NCI-H748 (cell line): ENCODE results near the gene KSR2.

ENCODE experiments used
- DNase-seq: peaks from one replicate; lab custom pipeline; 2025; ENCODE audit not compliant: unreplicated experiment; lab: John Stamatoyannopoulos, UW

The KSR2 gene

DNA sequence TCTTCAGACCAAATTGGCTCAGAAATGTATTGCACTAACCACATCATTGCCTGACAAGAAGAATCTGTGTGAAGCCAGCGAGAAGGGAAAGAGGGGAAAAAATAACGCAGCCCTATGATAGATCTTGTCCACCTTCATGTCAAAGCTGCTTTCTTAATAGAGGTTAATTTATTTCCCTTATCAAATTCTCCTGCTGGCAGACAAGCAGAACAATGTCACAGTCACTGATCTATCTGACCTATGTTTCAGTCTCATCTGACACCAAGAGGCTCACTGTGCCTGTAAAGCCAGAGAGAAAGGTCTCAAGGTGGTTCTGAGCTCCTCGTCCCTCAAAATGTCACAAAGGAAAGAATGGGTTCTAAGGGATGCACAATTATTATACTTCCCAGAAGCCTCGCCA lies 417.1 kb downstream of the KSR2 start:
- no peak for DNase-seq

DNA sequence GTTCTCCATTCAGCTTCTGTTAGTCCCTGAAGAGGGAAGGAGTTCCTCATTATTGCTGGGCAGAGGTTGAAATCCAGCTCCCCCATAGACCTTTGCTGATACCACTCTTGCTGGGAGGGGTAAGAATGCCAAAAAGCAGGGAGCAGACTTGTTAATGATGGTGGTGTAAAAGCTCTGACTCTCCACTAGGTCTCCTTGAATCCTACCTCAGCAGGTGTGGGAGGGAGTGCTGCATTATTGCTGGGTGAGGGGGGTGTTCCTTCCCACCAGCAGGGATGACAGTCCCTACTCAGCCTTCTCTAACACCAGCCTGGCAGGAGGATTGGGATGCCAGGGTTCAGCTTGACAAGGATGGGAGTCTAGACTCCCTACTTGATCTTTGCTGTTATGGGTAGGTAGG lies 421.6 kb downstream of the KSR2 start:
- no peak for DNase-seq

DNA sequence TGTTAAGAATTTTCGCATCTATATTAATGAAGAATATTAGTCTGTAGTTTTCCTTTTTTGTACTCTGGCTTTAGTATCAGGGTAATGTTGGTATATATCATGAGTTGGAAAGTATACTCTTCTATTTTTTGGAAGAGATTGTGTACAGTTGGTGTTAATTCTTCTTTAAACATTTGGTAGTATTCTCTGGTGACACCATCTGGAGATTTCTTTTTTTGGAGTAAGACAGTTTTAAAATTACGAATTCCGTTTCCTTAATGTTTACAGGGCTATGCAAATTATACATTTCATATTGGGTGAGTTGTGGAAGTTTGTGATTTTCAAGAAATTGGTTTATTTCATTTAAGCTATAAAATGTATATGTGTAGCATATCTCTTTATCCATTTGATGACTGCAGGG lies 423.6 kb downstream of the KSR2 start:
- no peak for DNase-seq

DNA sequence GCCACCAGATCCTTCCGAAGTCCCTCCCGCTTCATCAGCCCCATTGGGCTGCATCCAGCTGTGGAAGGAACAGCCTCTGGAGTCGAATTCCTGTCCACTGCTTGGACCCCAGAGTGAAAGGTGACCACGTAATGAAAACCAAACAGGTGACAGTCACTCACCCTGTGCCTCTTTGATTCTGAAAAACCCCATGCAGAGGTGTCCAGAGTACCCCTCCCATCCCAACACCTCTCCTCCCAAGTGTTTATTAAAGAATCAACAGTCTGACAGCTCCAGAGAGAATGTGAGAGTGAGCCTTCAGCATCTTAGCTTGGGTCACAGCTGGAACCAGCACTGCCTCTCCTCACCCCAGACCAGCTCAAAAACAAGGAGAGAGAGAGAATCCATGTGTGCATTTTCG lies 428.8 kb downstream of the KSR2 start:
- DNase-seq, result no peak

DNA sequence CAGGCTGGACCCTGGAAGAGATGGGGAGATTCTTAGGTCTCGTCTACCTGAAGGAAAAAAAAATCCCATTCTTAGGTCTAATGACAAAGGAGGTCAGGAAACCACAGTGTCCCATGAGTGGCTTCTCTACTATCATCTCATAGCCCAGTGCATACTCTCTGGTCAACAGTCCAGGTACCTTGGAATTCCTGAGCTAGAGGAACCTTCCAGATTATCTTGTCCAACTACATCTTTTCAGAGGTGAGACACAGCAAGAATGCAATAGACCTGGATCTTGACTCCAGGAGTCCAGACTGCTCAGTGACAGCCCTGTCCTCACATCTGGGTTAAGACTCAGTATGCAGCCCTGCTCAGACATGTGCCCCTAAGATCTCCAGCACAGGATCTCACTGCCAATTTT lies 429.9 kb downstream of the KSR2 start:
- no peak for DNase-seq

DNA sequence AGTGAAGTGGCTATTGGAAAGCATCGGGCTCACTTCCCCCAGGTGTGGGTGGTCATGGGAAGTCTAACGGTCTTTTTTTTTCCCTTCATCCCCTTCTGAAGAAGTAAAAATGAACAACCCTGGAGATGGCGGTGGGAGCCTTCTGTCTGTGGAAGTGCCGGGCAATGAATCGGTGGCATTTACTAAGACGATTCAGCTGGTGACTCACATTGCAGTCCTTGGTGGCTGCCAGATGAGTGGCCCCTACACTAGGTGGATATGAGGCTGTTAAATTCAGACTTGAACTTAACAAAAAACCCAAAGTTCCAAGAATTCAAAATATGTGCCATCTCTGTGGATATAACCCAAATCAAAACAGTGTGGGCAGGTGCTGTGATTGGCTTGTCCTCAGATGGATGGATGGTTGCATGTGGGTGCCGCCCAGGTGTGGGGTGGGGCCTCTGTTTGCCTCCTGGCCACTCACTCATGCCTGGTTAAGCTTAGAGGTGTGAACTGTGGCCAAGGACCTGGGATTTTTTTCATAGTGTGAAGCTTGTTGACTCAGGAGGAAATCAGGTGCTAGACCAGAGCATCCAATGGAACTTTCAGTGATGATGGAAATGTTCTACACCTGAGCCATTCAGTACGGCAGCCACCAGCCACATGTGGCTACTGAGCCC lies 430.6 kb downstream of the KSR2 start:
- no peak for DNase-seq

DNA sequence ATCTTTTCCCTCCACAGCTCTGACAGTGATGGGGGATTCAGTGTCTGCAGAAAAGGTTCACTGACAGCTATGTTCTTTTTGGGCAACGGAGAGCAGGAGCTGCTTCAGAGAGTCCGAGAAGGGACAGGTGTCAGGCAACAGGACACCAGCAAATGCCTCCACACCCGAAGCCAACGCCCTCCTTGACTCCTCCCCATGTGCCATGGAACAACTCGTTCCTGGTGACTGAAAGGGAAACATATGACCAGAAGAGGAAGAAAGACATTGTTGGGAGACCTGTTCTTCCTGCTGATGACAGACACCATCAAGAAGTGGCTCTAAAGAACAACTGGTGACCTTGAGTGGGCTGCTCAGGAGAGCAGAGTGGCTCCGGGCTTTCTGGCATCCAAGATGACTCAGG lies 435.1 kb downstream of the KSR2 start:
- no peak for DNase-seq

DNA sequence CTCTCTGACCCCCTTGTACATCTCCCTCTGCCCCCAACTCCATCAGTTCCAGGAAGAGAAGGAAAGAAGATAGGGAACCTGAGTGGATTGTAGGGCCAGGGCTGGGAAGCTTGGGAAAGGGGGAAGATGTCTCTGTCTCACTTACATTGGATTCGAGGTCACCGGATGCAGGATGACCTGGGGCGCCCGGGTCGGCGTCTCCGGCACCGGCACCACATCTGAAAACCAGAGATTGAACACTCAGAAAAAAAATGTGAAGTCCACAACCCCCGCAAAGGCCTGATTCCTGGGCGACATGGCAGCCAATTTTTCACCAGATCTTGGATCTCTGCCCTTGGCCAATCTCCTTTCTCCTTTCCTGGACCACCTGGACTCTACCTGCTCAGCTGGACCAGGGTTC lies 438.0 kb downstream of the KSR2 start:
- no peak for DNase-seq

DNA sequence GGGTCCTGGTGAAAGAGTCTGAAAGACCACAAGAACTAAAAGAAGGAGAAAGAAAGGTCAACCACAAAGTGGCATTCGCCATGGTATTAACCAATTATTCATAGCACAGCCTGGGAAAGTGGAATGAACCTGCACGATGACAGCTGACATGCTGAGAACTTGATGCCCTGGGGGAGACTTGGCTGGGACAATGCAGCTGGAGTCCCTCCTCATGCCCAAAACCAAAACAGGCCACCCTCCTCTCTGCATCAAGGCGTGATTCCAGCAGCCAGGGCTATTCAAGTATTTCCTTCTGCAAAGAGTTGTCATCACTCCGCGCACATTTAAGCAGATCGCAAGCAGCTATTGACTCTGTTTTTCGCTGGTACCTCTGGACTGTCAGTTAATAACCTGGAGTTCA lies 440.3 kb downstream of the KSR2 start:
- no peak for DNase-seq

DNA sequence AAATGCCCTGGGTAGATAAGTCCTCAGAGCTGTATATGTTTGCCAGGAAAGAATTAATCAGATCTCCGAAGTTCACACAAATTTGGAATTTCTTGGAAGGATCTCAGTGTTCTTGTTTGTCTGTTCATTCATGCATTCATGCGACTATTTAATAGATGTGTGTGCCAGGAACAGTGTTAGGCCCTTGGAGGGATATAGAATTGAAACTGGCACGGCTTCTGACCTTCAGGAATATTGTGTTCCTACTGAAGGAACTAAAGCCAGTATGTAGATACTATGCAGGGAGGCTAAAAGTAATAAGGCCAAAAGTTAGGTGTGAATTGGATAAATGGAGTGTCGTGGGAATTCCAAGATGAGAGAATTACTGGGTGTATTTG lies 441.3 kb downstream of the KSR2 start:
- DNase-seq, result no peak

DNA sequence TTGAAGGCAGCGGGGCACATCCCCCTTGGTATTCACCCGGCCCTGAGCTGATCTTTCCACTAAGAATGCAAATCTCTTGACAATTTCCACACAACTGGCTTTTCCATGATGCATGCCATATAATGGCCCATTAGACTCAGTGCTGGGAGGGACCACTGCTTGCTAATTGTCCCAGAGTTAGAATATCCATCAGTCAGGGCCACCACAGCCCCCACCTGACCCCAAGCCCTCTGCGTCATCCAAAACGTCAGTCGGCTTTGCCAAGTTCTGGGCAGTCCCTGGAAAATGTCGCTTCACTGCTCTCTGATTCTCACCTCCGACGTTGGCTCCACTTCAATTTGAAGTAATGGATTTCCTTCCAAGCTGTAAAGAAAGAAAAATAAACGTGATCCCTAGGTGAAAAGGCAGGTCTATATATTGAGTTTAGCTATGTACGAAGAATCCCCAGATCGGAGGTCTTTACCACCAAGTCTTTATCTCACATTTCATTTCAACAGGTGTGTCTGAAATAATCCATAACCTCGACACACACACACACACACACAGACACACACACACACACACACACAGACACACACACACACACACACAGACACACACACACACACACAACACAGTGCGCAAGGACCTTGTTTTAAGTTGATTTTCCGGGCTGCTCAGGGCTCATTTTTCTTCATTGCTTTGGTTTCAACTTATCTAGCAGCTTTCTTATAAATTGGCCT lies 441.9 kb downstream of the KSR2 start:
- DNase-seq, result no peak

DNA sequence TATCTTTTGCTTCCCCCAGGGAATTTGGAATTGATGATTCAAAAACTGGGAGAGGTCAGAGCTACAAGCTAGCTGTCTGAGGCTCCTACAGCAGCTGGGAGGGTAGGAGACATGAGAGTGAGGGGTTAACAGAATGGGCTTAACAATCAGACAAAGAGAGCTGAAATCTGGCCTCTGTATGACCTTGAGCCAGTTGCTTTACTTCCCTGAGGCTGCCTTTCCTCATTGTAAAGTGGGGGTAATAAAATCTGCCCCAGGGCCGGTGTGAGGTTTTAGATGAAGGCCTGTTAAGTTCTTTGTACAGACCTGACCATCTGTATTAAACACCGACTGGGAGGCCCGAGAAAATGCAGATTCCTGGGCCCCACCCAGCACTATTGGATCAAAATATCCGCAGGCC lies 443.0 kb downstream of the KSR2 start:
- DNase-seq, result no peak

DNA sequence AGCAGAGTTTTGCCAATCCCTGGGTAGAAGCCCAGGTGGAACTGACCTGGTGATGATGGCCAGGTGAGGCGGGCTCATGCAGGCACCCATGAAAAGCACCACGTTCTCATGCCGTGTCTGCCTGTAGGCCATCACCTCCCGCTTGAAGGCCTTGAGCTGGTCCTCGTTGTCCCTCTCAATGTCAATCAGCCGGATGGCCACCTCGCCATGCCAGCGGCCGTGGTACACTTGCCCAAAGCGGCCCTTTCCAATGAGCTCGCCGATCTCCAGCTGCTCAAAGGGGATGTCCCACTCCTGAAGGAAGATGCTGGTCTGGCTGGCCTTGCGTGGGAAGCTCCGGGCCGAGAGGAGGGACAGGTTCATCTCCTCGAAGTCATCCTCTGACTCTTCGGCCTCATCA lies 444.0 kb downstream of the KSR2 start:
- no peak for DNase-seq

DNA sequence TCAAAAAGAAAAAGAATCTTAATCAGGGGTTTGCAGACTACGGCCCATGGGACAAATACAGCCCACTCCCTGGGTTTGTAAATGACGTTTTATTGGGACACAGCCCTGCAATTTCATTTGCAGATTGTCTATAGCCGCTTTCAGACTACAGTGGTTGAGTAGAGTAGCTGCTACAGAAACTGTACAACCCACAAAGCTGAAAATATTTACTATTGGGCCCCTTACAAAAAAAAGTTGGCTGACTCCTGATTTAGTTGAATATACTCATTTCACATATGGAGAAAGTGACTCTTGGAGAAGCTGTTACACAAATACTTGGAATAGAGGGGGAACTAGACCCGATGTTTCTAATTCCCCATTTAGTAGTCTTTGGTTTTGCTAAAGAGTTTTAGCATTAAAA lies 444.8 kb downstream of the KSR2 start:
- DNase-seq, result no peak

DNA sequence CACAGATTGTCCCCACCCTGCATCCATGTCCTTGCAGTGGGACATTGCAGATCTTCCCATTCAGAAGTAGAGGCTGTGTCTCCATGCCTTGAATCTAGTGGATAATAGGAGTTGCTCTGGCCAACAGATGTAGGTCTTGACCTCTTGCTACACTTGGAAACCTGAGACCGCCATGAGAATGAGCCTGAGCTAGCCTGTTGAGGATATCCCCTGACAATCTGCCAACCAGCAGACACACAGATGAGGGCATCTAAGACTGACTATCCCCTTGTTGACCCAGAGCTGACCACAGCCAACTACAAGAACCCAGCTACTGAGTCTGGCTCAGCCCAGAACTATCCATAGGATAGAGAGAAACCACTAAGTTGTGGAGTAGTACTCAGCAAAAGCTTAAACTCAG lies 446.2 kb downstream of the KSR2 start:
- peak; percentile 22 for DNase-seq

DNA sequence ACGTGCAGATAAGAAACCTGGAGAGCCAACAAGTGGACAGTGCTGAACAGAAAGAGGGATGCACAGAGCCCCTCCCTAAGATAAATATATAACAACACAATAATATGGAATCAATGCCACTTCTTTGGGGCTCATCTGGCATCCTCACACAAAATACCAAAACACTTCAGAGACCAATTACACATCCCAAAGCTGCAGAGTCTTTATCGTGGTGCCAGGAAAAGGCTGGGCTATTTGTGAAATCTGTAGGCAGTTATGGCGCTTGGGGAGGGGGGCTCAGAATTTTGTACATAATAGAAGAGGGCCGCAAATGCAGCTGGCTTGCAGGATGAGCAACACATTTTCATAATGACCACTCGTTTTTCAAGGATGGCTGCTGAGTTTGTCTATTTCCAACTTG lies 446.9 kb downstream of the KSR2 start:
- peak; percentile 89 for DNase-seq

DNA sequence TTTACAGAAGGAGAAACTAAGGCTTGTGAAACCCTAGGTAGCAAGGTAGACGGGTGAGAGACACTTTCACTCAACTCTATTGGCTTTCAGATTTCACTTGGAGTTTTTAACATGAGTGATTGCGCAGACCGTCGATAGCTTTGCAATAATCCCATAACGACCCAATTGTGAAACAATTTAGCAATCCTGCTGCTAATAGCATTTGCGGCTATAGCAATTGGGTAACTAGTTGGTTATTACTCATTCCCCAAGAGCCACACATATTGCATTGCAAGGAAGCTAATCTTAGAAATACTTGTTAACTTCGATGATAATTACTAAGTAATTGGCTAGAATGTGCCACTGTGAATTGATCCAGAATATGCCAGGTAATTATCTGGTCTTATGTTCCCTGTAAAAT lies 447.4 kb downstream of the KSR2 start:
- no peak for DNase-seq

DNA sequence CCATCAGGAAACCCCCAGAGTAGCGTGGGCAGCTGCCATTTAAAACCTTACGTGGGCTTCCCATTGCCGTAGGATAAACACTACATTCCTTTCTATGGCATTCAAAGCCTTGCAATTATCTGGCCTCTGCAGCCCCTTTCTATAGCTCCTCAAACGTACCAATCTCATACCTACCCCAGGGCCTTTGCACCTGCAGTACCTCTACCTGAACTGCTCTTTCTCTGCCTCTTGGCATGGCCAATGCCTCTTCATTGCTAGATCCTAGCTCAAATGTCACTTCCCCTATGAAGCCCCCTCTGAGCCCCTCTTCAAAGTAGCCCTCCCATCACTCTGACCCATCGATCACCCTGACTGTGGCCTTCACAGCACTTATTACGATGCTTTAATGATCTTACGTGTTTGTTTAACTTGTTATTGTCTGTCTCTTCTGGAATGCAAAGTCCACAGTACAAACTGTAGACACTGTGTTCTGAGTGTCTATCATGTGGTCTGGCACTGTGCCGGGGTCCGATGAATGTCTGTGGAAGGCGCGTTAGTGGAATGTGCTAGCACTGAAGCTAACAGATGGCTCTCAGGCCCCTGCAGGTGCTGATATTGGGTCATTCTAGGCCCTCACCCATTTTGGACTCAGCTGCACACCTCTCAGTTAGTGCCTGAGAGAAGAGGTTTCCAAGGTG lies 450.1 kb downstream of the KSR2 start:
- DNase-seq, result no peak

DNA sequence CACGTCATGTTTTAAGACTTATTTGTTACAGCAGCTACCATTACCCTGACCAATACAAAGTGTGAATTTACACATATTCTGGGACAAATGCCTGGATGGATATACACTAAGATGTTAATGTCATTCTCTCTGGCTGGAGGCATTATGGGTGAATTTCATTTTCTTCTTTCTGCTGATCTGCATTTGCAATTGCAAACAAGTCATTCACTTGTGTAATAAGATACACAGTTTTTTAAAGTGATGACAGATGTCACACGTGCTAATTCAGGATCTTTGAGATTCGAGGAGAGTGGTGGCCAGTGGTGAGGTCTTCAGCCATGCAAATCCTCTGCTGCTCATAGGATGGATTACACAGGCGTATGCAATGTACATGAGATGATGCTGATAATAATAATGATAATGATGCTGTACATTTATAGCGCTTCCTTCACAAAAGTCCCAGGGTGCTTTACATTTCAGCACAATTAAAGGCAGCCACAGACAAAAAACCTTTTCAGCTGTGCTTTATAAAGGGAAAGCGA lies 451.5 kb downstream of the KSR2 start:
- no peak for DNase-seq

DNA sequence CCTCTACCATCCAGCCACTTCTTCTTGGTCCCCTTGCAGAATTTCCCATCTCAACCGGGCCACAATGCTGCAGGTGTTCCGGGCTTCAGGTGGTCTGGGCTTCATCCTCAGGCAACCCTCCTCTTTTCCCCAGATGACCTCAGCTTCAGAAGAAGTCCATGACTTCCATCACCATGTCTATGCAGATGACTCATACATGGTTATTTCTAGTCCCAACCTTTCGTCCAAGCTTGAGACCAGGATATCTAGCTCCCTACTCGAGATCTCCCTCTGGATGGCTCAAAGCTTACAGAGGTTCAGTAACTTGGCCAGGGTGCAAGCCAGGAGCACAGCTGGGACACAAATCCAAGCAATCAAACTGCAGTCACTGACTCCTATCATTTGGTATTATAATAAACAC lies 452.8 kb downstream of the KSR2 start:
- DNase-seq, result no peak

DNA sequence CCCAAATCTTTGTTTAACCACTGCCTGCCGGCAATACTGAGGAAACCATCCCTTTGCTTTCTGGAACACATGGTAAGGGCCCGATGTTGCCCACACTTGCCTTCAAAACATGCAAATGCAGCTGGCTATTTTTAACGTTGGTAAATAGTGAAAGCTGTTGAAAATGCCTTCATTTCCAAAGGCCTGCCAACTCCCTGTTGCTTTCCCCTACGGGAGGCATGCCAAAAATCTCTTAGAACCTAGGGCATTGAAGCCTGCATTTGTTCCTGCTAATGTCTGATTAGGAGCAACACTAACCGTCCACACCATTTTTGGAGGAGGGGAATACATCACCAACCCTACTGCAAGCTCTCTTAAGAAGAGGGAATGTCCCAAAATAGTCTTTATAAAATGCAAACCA lies 454.8 kb downstream of the KSR2 start:
- no peak for DNase-seq

DNA sequence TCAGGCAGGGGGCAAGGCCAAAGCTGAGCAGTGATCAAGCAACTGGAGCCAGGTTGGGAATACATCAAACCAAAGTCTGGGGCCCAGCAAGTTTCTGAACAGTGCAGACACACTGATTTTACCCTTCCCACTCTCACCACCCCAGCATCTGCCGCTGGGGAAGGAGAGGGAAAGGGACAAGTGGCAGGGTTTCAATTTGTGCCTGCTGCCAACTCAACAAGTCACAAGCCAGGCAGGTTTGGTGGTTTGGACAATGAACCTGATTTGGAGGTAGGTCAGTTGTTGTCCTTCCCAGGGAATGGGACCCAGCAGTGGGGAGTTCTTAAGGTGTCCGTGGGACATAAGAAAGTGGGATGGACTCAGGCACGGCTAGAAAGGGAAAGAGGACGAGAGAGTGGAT lies 455.4 kb downstream of the KSR2 start:
- DNase-seq, result no peak
